A673 (cell line): ENCODE results near the gene HNRNPUL1. TPM values are rescaled to one million over a fixed set of nuclear protein-coding genes. Genes with fewer than 3 reads are reported as not detected.

Source experiments
- BruUV-seq: library from RNA; stranded (reverse); fragments of 400-500 nt; replicated peaks from 2 replicates; lab custom pipeline; 2021; lab: Mats Ljungman, UMichigan
- CTCF ChIA-PET: fragments of 300-600 bp; sonication (Branson Sonifier 250); formaldehyde crosslinking; loops from one replicate; lab custom pipeline; 2022; ENCODE audit warnings: antibody characterized with exemption; lab: Charles Lee
- POLR2A ChIA-PET: fragments of 300-600 bp; sonication (Branson Sonifier 250); formaldehyde crosslinking; loops from one replicate; lab custom pipeline; 2022; ENCODE audit warnings: antibody characterized with exemption; ENCODE audit not compliant: low non-redundant PET; lab: Charles Lee
- DNase-seq: peaks from one replicate; pipeline ENCODE4 v3.0.0-alpha.2; 2015; ENCODE audit warnings: low spot score
- H3K27ac ChIP-seq: fragments of 200-600 bp; sonication (generic); 2 replicates; pipeline ENCODE4 v1.5.1; 2016; ENCODE audit warnings: mixed run types, low read depth, mild to moderate bottlenecking, mixed read lengths, antibody characterized with exemption, low read length; ENCODE audit not compliant: poor library complexity, severe bottlenecking
- H3K27me3 ChIP-seq: fragments of 200-600 bp; sonication (generic); replicated peaks from 2 replicates; pipeline ENCODE4 v1.6.1; 2017; ENCODE audit warnings: mixed run types, low read depth, mild to moderate bottlenecking, mixed read lengths, antibody characterized with exemption, low read length; ENCODE audit not compliant: insufficient read depth, poor library complexity
- H3K36me3 ChIP-seq: fragments of 200-600 bp; sonication (generic); 2 replicates; pipeline ENCODE4 v1.6.1; 2016; ENCODE audit warnings: mixed run types, mild to moderate bottlenecking, mixed read lengths, antibody characterized with exemption, low read length; ENCODE audit not compliant: insufficient read depth, poor library complexity, severe bottlenecking
- H3K4me1 ChIP-seq: fragments of 200-600 bp; sonication (generic); 2 replicates; pipeline ENCODE4 v1.6.1; 2017; ENCODE audit warnings: mixed run types, mild to moderate bottlenecking, mixed read lengths, antibody characterized with exemption, low read length; ENCODE audit not compliant: insufficient read depth, poor library complexity, severe bottlenecking
- H3K4me3 ChIP-seq: fragments of 200-600 bp; sonication (generic); 2 replicates; pipeline ENCODE4 v1.5.1; 2016; ENCODE audit warnings: low read depth, mixed run types, mild to moderate bottlenecking, mixed read lengths, low read length; ENCODE audit not compliant: poor library complexity, severe bottlenecking
- H3K9me3 ChIP-seq: fragments of 200-600 bp; sonication (generic); 2 replicates; pipeline ENCODE4 v1.6.1; 2016; ENCODE audit warnings: mixed run types, low read depth, mild to moderate bottlenecking, mixed read lengths, antibody characterized with exemption, low read length; ENCODE audit not compliant: poor library complexity, severe bottlenecking
- EZH2 ChIP-seq: fragments of 200-600 bp; sonication (generic); IDR thresholded peaks from 2 replicates; pipeline ENCODE4 v1.6.1; 2017; ENCODE audit warnings: borderline replicate concordance, low read depth, mild to moderate bottlenecking, mixed read lengths, antibody characterized with exemption, low read length; ENCODE audit not compliant: poor library complexity, severe bottlenecking
- intact Hi-C: fragments of 100-400 bp; cut with micrococcal nuclease; formaldehyde crosslinking; loops from one replicate; pipeline ENCODE4 v1.10.0; 2022; ENCODE audit not compliant: unreplicated experiment
- total RNA-seq: library from RNA; stranded (reverse); gene quantifications from 2 replicates; pipeline ENCODE4 v1.2.3, GENCODE V29; 2021
- TF ChIP-seq, protein P1 (sequence below): fragments of 300-800, 200-600 bp; sonication (generic); conservative IDR thresholded peaks from 2 replicates; pipeline ENCODE4 v1.5.1; 2017; ENCODE audit warnings: low read depth, mild to moderate bottlenecking, antibody characterized with exemption, low read length, moderate library complexity, mixed read lengths

Gene HNRNPUL1
- total RNA-seq, 1 experiment from 2014 or later: 344 TPM

GRCh38 chr19:41328842-41329225 is 64.7 kb downstream of the HNRNPUL1 start:
- TF ChIP-seq, protein P1, sequence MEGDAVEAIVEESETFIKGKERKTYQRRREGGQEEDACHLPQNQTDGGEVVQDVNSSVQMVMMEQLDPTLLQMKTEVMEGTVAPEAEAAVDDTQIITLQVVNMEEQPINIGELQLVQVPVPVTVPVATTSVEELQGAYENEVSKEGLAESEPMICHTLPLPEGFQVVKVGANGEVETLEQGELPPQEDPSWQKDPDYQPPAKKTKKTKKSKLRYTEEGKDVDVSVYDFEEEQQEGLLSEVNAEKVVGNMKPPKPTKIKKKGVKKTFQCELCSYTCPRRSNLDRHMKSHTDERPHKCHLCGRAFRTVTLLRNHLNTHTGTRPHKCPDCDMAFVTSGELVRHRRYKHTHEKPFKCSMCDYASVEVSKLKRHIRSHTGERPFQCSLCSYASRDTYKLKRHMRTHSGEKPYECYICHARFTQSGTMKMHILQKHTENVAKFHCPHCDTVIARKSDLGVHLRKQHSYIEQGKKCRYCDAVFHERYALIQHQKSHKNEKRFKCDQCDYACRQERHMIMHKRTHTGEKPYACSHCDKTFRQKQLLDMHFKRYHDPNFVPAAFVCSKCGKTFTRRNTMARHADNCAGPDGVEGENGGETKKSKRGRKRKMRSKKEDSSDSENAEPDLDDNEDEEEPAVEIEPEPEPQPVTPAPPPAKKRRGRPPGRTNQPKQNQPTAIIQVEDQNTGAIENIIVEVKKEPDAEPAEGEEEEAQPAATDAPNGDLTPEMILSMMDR: no peak
- TF ChIP-seq EZH2: no peak
- POLR2A ChIA-PET: no interaction called here
- no TSS peak for BruUV-seq
- H3K27me3 ChIP-seq: no peaks in the 10 kb centered on the region
- peaks cover 27% of the 10 kb centered on the region for H3K36me3 ChIP-seq
- no peaks in the 10 kb centered on the region for H3K9me3 ChIP-seq
- peaks cover 16% of the 10 kb centered on the region for H3K4me1 ChIP-seq
- no peak overlapping the region for H3K4me3 ChIP-seq
- intact Hi-C loops: no loop called here
- no peak for DNase-seq
- H3K27ac ChIP-seq: peak overlapping the region; percentile 77
- CTCF ChIA-PET: interaction anchor here (0.5 kb wide), 1 partner anchor 239 kb away, joined by 3 read pairs; no protein-coding TSS in a partner anchor

- Histone ChIP-seq H3K9me3 (no peaks in the 10 kb centered on the region), H3K27me3 (no peaks in the 10 kb centered on the region), H3K36me3 (peaks cover 23% of the 10 kb centered on the region), H3K4me3 (no peak overlapping the region), H3K27ac (no peak overlapping the region), H3K4me1 (peaks cover 14% of the 10 kb centered on the region)
- no peak for TF ChIP-seq EZH2
- TF ChIP-seq, protein P1: no peak
- ChIA-PET POLR2A (no interaction called here), CTCF (no interaction called here)
- DNase-seq: no peak
- intact Hi-C loops: no loop called here
- BruUV-seq: no TSS peak
These were observed 66.3 kb downstream of the HNRNPUL1 start for GRCh38 chr19:41330481-41330880.

DNA sequence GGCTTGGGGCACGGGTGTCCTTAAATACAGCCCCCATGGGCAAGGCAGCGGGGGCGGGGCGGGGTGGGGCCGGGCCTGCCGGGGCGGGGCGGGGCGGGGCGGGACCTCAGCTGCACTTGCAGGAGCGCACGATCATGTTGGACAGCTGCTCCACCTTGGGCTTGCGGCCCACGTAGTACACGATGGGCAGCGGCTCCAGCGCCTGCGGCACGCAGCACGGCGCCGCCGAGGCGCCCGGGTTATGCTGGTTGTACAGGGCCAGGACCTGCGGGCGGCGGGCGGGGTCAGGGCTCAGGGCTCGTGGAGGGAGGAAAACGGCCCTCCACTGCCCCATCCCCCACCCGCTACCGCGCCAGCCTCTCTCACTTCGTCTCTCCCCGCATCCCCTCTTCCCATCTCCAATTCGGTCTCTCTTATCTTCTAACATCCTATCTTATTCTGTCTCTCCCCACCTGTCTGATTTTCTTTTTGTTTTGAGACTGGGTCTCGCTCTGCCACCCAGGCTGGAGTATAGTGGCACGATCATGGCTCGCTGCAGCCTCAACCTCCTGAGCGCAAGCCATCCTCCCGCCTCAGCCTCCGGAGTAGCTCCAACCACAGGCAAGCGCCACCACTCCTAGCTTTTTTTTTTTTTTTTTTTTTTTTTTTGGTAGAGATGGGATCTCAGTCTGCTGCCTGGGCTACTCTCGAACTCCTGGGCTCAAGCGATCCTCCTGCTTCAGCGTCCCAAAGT is 66.9 kb downstream of the HNRNPUL1 start:
- no peak overlapping the region for H3K27ac ChIP-seq
- no peaks in the 10 kb centered on the region for H3K27me3 ChIP-seq
- DNase-seq: no peak
- H3K9me3 ChIP-seq: no peaks in the 10 kb centered on the region
- peaks cover 8% of the 10 kb centered on the region for H3K4me1 ChIP-seq
- H3K36me3 ChIP-seq: peaks cover 23% of the 10 kb centered on the region
- intact Hi-C loops: no loop called here
- ChIA-PET POLR2A (no interaction called here), CTCF (no interaction called here)
- no peak for TF ChIP-seq EZH2
- no TSS peak for BruUV-seq
- H3K4me3 ChIP-seq: no peak overlapping the region
